Esophagus muscularis mucosa (tissue), 4 donors: ENCODE measurements around the gene NDUFB2. TPM values are rescaled to one million over a fixed set of nuclear protein-coding genes. Genes with fewer than 3 reads are reported as not detected.
"Not testable (repeated sequence)": the region's sequence is repeated elsewhere in the genome, so short reads cannot be mapped to it uniquely, and the experiment has no call there.

Experiments
- DNase-seq: peaks from one replicate; pipeline ENCODE4 v3.0.0-alpha.2; 2017; ENCODE audit errors: extremely low spot score
- H3K27ac ChIP-seq, 4 donors: fragments of 200-600 bp; sonication (generic); replicated peaks in 1 of 4; 1 replicate in 3 of 4; 2 replicates in 1 of 4; pipeline ENCODE4 v1.5.1; 2016 to 2019; ENCODE audit warnings: mild to moderate bottlenecking in 1 of 4
- H3K27me3 ChIP-seq, 4 donors: fragments of 200-600 bp; sonication (generic); one replicate each; pipeline versions ENCODE4 v1.5.1 to v1.6.0; 2016 to 2019
- H3K36me3 ChIP-seq, 4 donors: fragments of 200-600 bp; sonication (generic); one replicate each; pipeline ENCODE4 v1.5.1; 2016 to 2019
- H3K4me1 ChIP-seq, 4 donors: fragments of 200-600 bp; sonication (generic); one replicate each; pipeline ENCODE4 v1.5.1; 2016 to 2019
- H3K4me3 ChIP-seq, 4 donors: fragments of 200-600 bp; sonication (generic); 1 replicate in 2 of 4; 2 replicates in 2 of 4; pipeline ENCODE4 v1.5.1; 2016 to 2019; ENCODE audit warnings: mild to moderate bottlenecking in 4 of 4, moderate library complexity in 1 of 4
- H3K9me3 ChIP-seq, 4 donors: fragments of 200-600 bp; sonication (generic); 1 replicate in 3 of 4; 2 replicates in 1 of 4; pipeline ENCODE4 v1.5.1; 2016 to 2019
- EP300 ChIP-seq: sonication (generic); formaldehyde crosslinking; IDR thresholded peaks from one replicate; pipeline ENCODE4 v1.6.1; 2017; ENCODE audit warnings: antibody characterized with exemption
- POLR2A ChIP-seq: fragments of 450-650 bp; IDR thresholded peaks from one replicate; pipeline ENCODE4 v1.6.1; 2017; ENCODE audit warnings: antibody characterized with exemption, moderate library complexity, mild to moderate bottlenecking, low read depth
- POLR2AphosphoS5 ChIP-seq, 2 donors: sonication (generic); formaldehyde crosslinking; IDR thresholded peaks; one replicate each; pipeline ENCODE4 v1.6.1; 2017; ENCODE audit warnings: antibody characterized with exemption in 2 of 2
- WGBS: methylation state at CpG from one replicate; pipeline ENCODE4 v1.1.5; 2018; 5-methylcytosine and 5-hydroxymethylcytosine counted together
- intact Hi-C: fragments of 100-400 bp; cut with DNase I; formaldehyde crosslinking; loops from one replicate; pipeline ENCODE4 v1.15.1; 2023
- total RNA-seq, 4 donors: library from RNA; depleted of rRNA; stranded (reverse); fragments of >200 nt; gene quantifications; one replicate each; pipeline versions ENCODE4 v1.1.0 to v1.2.1, GENCODE V29; 2016
- TF ChIP-seq, protein P1 (sequence below), 3 experiments: fragments of 200-600 bp in 2 of 3; fragments of 450-650 bp in 1 of 3; sonication (generic) in 2 of 3; IDR thresholded peaks; one replicate each; pipeline ENCODE4 v1.5.1; 2017 to 2019; ENCODE audit warnings: antibody characterized with exemption in 3 of 3, mild to moderate bottlenecking in 2 of 3, moderate library complexity in 1 of 3

The NDUFB2 gene
- total RNA-seq, 4 donors from 2014 or later: 235 to 279 (median 262) TPM

- Histone ChIP-seq H3K27ac (no peak overlapping the region), H3K9me3 (no peaks in the 10 kb centered on the region), H3K4me3 (no peak overlapping the region), H3K4me1 (no peaks in the 10 kb centered on the region), H3K36me3 (peaks cover 17 to 61% (median 34%) of the 10 kb centered on the region in 4 donors), H3K27me3 (no peaks in the 10 kb centered on the region)
- TF ChIP-seq POLR2AphosphoS5 (IDR thresholded peaks at IDR 0.05) (no peak), EP300 (no peak), POLR2A (no peak)
- TF ChIP-seq, protein P1, sequence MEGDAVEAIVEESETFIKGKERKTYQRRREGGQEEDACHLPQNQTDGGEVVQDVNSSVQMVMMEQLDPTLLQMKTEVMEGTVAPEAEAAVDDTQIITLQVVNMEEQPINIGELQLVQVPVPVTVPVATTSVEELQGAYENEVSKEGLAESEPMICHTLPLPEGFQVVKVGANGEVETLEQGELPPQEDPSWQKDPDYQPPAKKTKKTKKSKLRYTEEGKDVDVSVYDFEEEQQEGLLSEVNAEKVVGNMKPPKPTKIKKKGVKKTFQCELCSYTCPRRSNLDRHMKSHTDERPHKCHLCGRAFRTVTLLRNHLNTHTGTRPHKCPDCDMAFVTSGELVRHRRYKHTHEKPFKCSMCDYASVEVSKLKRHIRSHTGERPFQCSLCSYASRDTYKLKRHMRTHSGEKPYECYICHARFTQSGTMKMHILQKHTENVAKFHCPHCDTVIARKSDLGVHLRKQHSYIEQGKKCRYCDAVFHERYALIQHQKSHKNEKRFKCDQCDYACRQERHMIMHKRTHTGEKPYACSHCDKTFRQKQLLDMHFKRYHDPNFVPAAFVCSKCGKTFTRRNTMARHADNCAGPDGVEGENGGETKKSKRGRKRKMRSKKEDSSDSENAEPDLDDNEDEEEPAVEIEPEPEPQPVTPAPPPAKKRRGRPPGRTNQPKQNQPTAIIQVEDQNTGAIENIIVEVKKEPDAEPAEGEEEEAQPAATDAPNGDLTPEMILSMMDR (IDR thresholded peaks at IDR 0.05): no peak
- DNase-seq: no peak
- intact Hi-C loops: no loop called here
Observed at GRCh38 chr7:140738280-140738679, 41.8 kb downstream of the NDUFB2 start.

DNA sequence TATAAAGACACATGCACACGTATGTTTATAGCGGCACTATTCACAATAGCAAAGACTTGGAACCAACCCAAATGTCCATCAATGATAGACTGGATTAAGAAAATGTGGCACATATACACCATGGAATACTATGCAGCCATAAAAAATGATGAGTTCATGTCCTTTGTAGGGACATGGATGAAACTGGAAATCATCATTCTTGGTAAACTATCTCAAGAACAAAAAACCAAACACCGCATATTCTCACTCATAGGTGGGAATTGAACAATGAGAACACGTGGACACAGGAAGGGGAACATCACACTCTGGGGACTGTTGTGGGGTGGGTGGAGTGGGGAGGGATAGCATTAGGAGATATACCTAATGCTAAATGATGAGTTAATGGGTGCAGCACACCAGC lies 46.7 kb downstream of the NDUFB2 start:
- H3K9me3 ChIP-seq, H3K4me3 ChIP-seq, intact Hi-C loops, H3K4me1 ChIP-seq, H3K27ac ChIP-seq, H3K27me3 ChIP-seq, DNase-seq: not testable (repeated sequence)
- H3K36me3 ChIP-seq: peaks cover 17 to 50% (median 31%) of the 10 kb centered on the region in 4 donors
- 95% methylated on average over 2 of the region's 4 CpGs for WGBS

DNA sequence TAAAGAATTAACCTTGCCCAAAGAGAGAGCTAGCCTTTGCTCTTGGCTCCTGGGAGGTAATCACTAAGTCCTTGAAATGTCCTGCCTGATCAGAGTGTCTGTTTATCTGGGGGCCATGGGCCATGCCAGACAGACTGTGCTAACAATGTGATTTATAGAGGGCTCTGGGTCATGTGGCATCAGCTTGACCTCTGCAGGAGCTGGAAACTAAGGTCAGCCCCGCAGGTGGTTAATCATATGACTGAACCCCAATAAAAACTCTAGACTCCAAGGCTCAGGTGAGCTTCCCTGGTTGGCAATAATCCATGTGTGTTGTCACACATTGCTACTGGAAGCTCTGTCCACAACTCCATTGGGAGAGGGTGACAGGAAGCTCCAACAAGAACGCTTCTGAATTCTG lies 47.5 kb downstream of the NDUFB2 start:
- TF ChIP-seq POLR2AphosphoS5 (IDR thresholded peaks at IDR 0.05) (no peak), POLR2A (no peak), EP300 (no peak)
- TF ChIP-seq, protein P1 (IDR thresholded peaks at IDR 0.05): no peak
- intact Hi-C loops: no loop called here
- no peak overlapping the region for H3K4me3 ChIP-seq
- no peak for DNase-seq
- 86% methylated on average over 2 of the region's 2 CpGs for WGBS
- no peaks in the 10 kb centered on the region for H3K9me3 ChIP-seq
- no peaks in the 10 kb centered on the region for H3K4me1 ChIP-seq
- peaks cover 11 to 50% (median 28%) of the 10 kb centered on the region in 4 donors for H3K36me3 ChIP-seq
- H3K27ac ChIP-seq: no peak overlapping the region
- H3K27me3 ChIP-seq: no peaks in the 10 kb centered on the region

DNA sequence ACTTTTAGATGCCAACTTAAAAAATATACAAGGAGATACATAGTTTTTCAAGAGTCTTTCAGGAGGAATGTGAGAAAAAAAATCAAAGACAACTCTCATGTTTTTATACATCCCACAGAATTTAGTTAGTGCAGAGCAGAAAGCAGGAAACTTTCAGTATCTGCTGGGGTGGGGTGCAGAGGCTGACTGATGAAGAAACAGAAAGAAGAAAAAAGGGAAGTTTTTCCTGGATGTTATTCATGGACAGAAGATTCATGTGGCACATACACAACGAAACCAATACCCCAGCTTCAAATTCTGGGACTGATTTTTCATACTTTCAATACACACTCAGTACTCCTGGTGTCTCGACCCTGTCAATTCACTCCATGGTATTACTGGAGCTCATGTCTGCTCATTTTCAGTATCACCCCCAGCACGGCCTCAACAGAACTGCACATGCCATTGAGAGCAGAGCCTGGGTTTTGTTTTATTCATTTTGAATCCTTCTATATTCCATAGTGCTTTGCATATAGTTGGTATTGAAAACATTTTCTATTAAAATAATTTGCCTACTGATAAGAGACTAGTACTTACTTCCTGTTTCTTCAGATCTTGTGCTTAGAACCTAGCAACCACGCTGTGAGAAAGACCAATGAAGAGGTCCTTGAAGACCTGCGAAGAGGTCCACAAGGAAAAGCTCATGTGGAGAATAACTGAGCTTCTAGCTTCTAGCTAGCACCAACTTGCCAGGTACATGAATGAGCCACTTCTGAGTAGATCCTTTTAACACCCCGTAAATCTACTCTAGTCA lies 49.0 kb downstream of the NDUFB2 start:
- Histone ChIP-seq H3K9me3 (no peaks in the 10 kb centered on the region), H3K4me1 (no peaks in the 10 kb centered on the region), H3K27ac (no peak overlapping the region), H3K27me3 (no peaks in the 10 kb centered on the region), H3K4me3 (no peak overlapping the region), H3K36me3 (peaks cover 0 to 51% (median 20%) of the 10 kb centered on the region in 4 donors)
- WGBS: 90% methylated on average over 6 of the region's 6 CpGs
- no peak for DNase-seq
- TF ChIP-seq, protein P1 (IDR thresholded peaks at IDR 0.05): no peak
- TF ChIP-seq POLR2AphosphoS5 (IDR thresholded peaks at IDR 0.05) (no peak), EP300 (no peak), POLR2A (no peak)
- intact Hi-C loops: no loop called here

- peaks cover 0 to 52% (median 20%) of the 10 kb centered on the region in 4 donors for H3K36me3 ChIP-seq
- WGBS: 95% methylated on average over 2 of the region's 2 CpGs
Observed at GRCh38 chr7:140746751-140747150, 50.2 kb downstream of the NDUFB2 start.

More at GRCh38 chr7:140746751-140747150, 50.2 kb downstream of the NDUFB2 start:
- no peak overlapping the region for H3K4me3 ChIP-seq
- no peaks in the 10 kb centered on the region for H3K27me3 ChIP-seq
- no peaks in the 10 kb centered on the region for H3K9me3 ChIP-seq
- no peaks in the 10 kb centered on the region for H3K4me1 ChIP-seq
- TF ChIP-seq, protein P1 (IDR thresholded peaks at IDR 0.05): no peak
- TF ChIP-seq POLR2AphosphoS5 (IDR thresholded peaks at IDR 0.05): no peak
- no peak for TF ChIP-seq EP300
- no peak for TF ChIP-seq POLR2A
- intact Hi-C loops: no loop called here
- H3K27ac ChIP-seq: no peak overlapping the region
- DNase-seq: no peak
